ENCODE results near the gene KIF13A.

GRCh38 chr6:18025596-18025995, 38.2 kb upstream of the KIF13A start:
- TF ChIP-seq EP300 (IDR thresholded peaks at IDR 0.05; ENCODE audit: low read depth) (no peak), CTCF (IDR thresholded peaks at IDR 0.05) (no peak), POLR2A (IDR thresholded peaks at IDR 0.05) (no peak), POLR2AphosphoS5 (IDR thresholded peaks at IDR 0.05) (no peak)
